Epithelial cell of esophagus (primary cell): ENCODE results near the gene NDUFS1.
"Not testable (repeated sequence)": the region's sequence is repeated elsewhere in the genome, so short reads cannot be mapped to it uniquely, and the experiment has no call there.

Experiments used
- DNase-seq: peaks from one replicate; pipeline ENCODE4 v3.0.0; 2010; ENCODE audit warnings: low read depth
- H3K4me3 ChIP-seq: 2 replicates; pipeline ENCODE4 v1.5.1; 2011; ENCODE audit warnings: mild to moderate bottlenecking, low read length, control low read depth
- CTCF ChIP-seq: IDR thresholded peaks from 2 replicates; pipeline ENCODE4 v1.5.1; 2011; ENCODE audit warnings: low read depth, mild to moderate bottlenecking, low read length, control low read depth, inconsistent platforms; ENCODE audit not compliant: insufficient read depth; ENCODE audit errors: missing control alignments

Gene NDUFS1

GRCh38 chr2:206198677-206199076 lies 39.4 kb upstream of the NDUFS1 start:
- TF ChIP-seq CTCF = no peak
- peak; percentile 73 for DNase-seq
- H3K4me3 ChIP-seq = no peak overlapping the region

GRCh38 chr2:206193671-206194357 lies 34.6 kb upstream of the NDUFS1 start:
- no peak for TF ChIP-seq CTCF
- no peak for DNase-seq
- no peak overlapping the region for H3K4me3 ChIP-seq

GRCh38 chr2:206192157-206192556 lies 32.9 kb upstream of the NDUFS1 start:
- no peak for DNase-seq
- TF ChIP-seq CTCF = no peak
- H3K4me3 ChIP-seq = no peak overlapping the region

- no peak overlapping the region for H3K4me3 ChIP-seq
- no peak for DNase-seq
- TF ChIP-seq CTCF = no peak
Observed at GRCh38 chr2:206190689-206191088, 31.4 kb upstream of the NDUFS1 start.

- no peak for DNase-seq
- TF ChIP-seq CTCF = no peak
- no peak overlapping the region for H3K4me3 ChIP-seq
Observed at GRCh38 chr2:206190111-206190510, 30.9 kb upstream of the NDUFS1 start.

- no peak overlapping the region for H3K4me3 ChIP-seq
- DNase-seq = no peak
- no peak for TF ChIP-seq CTCF
Observed at GRCh38 chr2:206189691-206190090, 30.4 kb upstream of the NDUFS1 start.

- H3K4me3 ChIP-seq, DNase-seq: not testable (repeated sequence)
Observed at GRCh38 chr2:206181526-206181925, 22.3 kb upstream of the NDUFS1 start.
